GM19455 (cell line): Measurements from ENCODE around the gene COX14.
A peak's percentile ranks its signal among the peaks of the same experiment; 100 is the strongest.
"Not testable (repeated sequence)": the region's sequence is repeated elsewhere in the genome, so short reads cannot be mapped to it uniquely, and the experiment has no call there.

Experiments used
- ATAC-seq: cut with Tn5 transposase; IDR thresholded peaks from one replicate; pipeline ENCODE4 v1.9.1; 2021; ENCODE audit not compliant: unreplicated experiment

COX14 gene

GRCh38 chr12:50107416-50108268, 4.4 kb upstream of the COX14 start:
- ATAC-seq, result no peak

DNA sequence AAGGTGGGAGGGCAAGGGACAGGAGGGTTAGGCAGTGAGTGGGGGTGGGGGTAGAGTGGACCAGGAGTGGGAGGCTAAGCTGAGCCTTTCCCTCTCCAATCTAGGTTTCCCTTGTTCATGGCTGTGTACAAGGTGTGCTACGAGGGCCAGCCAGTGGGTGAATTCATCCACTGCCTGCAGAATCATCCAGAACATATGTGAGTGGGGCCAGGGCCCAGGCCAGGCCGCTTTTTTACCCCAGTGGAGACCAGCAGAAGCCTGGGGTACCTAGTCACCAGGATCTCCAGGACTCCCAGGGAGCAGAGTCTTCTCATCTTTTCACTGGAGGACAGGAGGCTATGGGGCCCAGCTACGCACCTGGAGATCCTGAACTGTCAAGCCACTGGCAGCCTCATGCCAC, 2.7 kb upstream of the COX14 start:
- ATAC-seq, result no peak

DNA sequence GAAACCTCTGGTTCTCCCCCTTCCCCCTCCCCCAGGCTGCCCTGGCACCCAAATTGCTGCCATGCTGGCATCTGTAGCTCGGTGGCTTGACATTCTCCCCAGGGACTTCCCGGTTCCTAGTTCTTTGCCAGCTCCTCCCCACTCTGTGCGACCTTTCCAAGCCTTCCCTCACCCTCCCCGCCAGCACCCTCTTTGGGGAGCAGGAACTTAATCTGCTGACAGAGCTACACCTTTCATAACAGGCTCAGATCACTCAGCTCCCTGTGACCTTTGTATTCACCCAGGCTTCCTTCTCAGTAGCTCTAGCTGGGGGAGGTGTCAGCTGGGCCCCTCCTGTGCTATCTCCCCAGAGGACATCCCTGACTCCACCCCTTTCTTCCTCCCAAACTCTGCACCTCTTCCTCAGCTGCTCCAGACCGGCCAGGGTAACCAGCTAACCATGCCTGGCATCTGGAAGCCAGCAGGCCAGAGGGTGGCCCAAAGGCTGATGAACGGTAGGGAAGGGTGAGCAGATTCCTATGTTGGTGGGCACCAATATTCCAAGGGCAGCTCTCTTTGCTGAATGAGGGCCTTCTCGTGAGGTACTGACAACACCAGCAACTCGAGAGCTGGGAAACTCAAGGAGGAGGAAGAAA, 1.8 kb upstream of the COX14 start:
- ATAC-seq, result no peak

DNA sequence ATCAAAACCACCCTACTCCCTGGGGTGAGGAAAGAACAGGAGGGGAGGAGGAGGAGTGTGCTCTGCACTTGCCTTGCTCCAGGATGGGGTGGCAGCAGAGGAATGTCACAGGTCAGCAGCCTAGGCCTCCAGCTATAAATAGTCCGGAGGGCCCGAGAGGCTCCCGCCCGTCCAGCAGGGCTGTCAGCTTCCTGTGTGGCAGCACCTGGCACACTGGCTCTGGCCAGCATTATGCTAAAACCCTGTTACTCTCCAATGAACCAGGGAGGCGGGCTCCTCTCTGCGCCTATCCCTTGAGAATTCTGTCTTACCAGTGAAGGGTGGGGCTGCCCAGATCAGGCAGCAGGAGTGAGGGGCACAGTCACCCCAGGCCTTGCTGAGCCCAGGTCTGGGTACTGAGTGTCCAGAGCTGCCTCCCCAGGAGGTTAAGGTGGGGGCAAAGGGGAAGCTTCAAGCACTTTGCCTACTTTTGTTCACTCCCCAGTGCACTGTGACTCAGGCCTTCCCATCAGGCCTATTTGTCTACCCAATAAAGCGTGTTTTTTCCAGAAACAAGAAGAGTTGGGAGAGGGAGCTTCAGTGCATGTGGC, 1.2 kb upstream of the COX14 start:
- ATAC-seq, result no peak

GRCh38 chr12:50111395-50111692, 692 bp upstream of the COX14 start:
- ATAC-seq, result peak; percentile 5

DNA sequence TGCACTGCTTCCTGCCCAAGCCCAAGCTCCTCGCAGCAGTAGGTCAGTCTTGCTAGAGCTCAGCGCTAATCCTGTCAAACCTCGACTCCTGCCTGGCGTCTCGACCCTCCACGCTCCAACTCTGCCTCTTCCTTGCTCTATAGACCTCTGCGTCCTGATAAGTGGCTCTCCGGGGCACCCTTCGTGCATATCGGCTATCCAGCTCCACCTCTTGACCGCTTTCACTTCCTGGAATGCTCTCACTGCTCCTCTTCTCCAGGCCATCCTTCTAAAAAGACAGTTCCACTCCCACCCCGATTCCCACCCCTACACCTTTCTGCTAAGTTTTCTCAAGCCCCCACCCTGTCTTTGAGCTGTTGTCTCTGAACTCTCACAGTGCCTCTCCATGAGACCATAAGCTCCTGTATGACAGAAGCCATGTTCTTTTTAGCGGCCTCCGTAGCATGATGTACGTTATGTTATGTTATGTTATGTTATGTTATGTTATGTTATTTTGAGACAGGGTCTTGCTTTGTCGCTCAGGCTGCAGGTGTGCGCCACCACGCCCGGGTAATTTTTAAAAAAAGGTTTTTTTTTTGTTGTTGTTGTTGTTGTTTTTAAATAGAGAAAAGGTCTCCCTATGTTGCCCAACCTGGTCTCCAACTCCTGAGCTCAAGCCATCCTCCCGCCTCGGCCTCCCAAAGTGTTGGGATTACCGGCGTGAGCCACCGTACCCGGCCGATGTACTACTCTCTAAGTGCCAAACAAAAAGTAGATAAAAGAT, 601 bp downstream of the COX14 start:
- ATAC-seq, result no peak

GRCh38 chr12:50117057-50117622, 5.1 kb downstream of the COX14 start:
- no peak for ATAC-seq

- ATAC-seq, result no peak
Observed at GRCh38 chr12:50119387-50119786, 7.4 kb downstream of the COX14 start.

DNA sequence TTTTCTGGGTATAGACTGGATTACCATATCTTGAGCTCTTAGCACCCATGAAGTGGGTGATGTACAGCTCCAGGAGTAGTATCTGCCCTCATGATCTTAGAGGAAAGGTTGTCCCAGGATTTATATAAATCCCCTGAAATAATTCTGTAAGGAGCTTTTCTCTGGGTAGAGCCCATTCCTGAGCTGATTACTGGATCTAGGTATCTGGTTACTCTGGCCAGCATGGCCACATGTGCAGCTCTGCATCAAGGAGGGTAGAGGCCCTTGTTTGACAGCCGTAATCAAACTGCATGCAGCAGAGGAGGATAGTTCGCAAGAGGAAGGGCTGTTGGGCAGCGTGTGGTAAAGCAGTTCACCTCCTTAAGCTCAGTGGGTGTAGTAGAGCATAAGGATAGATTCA, 8.5 kb downstream of the COX14 start:
- ATAC-seq, result no peak

- no peak for ATAC-seq
Observed at GRCh38 chr12:50120953-50121352, 8.9 kb downstream of the COX14 start.

DNA sequence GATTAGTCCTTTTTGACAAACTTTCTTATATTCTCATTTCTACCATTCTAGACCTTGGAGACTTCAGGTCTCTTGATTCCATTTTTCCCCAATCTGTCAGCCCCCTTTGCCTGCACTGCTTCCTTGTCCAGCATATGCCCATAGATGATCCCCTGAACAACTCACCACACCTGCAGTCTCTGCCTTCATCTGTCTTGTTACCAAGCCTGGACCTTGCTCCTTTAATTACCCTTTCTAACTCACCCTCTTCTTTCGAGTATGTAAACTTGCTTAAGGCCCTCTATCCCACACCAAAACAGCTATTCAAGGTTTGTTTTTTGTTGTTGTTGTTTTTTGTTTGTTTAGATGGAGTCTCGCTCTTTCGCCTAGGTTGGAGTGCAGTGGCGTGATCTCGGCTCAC, 9.6 kb downstream of the COX14 start:
- no peak for ATAC-seq

GRCh38 chr12:50123203-50123602, 11.2 kb downstream of the COX14 start:
- no peak for ATAC-seq

GRCh38 chr12:50127546-50127945, 15.5 kb downstream of the COX14 start:
- no peak for ATAC-seq

GRCh38 chr12:50129290-50129689, 17.3 kb downstream of the COX14 start:
- ATAC-seq, result no peak

DNA sequence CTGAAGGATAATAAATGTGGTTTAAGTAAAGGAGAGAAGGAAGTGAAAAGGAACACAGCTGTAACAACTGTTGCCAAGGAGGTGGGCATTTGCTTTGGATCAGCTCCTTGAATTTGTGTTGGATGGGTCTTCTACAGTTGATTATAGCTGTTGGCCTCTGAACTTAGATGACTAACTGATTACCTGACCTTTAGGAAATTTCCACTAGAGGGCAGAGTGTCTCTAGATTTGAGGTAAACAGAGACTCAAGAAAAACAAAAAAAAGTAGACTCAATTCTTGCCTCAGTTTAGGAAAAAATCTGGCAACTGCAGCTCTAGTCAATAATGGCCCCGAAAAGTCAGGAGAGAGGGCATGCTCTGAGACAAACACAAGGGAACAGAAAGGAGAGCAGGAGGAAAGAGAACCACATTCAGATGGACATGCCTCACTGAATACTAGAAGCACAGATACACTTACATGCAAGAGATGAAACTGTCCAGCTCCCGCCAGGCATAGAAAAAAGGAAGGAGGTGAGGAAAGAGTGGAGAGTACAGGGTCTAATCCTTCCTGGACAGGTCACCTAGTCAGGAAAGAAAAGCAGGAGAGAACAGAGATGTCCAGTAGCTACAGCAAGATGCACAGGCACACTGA, 20.6 kb downstream of the COX14 start:
- no peak for ATAC-seq

DNA sequence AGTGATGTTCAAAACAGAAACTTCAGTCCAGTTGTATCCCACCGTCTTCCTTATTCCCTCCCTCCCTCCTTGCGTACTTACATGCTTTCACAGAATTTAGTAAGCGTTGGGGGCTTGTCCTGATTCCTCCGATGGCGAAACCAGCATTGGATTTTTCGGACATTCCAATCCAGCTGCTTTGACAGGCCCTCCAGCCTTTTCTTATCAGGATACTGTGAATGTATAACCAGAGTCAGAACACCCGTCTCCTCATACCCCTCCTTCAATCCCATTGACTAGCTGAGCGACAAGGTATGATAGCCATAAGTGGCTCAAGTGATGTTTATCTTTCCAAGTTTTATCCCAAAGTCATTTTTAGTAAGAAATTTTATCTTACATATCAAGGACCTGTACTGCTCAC, 31.0 kb downstream of the COX14 start:
- ATAC-seq, result no peak

- no peak for ATAC-seq
Observed at GRCh38 chr12:50145439-50145838, 33.4 kb downstream of the COX14 start.

DNA sequence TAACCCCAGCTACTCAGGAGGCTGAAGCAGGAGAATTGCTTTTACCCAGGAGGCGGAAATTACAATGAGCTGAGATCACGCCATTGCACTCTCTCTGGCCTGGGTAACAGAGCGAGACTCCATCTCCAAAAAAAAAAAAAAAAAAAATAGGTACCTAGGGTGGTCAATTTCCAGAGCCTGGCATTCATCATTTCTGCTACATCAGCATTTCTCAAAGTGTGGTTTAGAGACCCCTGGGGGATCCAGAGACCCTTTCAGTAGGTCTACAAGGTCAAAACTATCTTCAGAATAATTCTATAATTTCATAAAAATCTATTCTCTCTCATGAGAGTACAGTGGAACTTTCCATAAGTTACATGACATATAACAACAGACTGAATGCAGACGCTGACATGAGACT, 35.2 kb downstream of the COX14 start:
- ATAC-seq, result no peak

DNA sequence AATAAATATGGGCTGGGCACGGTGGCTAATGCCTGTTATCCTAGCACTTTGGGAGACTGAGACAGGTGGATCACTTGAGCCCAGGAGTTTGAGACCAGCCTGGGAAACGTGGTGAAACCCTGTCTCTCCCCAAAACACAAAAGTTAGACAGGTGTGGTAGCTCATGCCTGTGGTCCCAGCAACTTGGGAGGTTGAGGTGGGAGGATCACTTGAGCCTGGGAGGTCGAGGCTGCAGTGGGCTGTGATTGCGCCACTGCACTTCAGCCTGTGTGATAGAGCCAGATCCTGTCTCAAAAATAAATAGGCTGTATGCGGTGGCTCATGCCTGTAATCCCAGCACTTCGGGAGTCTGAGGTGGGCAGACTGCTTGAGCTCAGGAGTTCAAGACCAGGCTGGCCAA, 36.0 kb downstream of the COX14 start:
- not testable (repeated sequence) for ATAC-seq

DNA sequence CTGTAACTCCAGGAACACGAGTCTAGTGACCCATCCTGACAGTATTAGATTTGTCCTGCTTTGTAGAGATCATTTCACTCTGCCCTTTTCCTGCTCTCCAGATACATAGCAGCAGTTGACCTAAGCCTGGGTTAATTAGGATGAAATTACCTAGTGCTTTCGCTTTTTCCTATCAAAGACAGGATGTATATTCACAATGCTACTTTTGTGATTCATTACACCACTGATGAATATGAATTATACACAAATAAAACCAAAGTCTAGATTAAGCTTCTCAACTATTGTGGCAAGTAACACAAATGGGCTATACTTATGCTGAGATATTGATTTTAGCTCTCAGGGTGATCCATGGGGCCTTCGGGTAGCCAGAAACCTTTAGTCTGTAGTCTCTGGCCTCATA, 37.3 kb downstream of the COX14 start:
- no peak for ATAC-seq
